HepG2 (cell line): ENCODE data around the gene ITGA7. TPM values are rescaled to one million over a fixed set of nuclear protein-coding genes. Genes with fewer than 3 reads are reported as not detected.

Source experiments
- ATAC-seq: fragments of 200-7000 bp; cut with Tn5 transposase; 3 replicates; pipeline ENCODE4 v1.9.1; 2020; ENCODE audit warnings: mild to moderate bottlenecking, moderate library complexity
- BruUV-seq: library from RNA; stranded (reverse); fragments of 400-500 nt; replicated peaks from 2 replicates; lab custom pipeline; 2021; lab: Mats Ljungman, UMichigan
- CTCF ChIA-PET: fragments of 300-600 bp; formaldehyde crosslinking; extraction: SDS; loops from one replicate; lab custom pipeline; 2021; ENCODE audit warnings: low total read pairs, inconsistent platforms, low intra/inter-chr PET ratio; lab: Yijun Ruan, JAX
- POLR2A ChIA-PET: fragments of 350-600 bp; sonication (Branson Sonifier 250); formaldehyde crosslinking; loops from one replicate; lab custom pipeline; 2020; ENCODE audit warnings: antibody characterized with exemption, inconsistent platforms; lab: Yijun Ruan, JAX
- DNase-seq: peaks from one replicate; pipeline ENCODE4 v3.0.0-alpha.2; 2015; ENCODE audit warnings: low spot score
- FAIRE-seq: peaks from 3 replicates; lab custom pipeline; 2011; peaks lifted over from hg19 to GRCh38; lab: Jason Lieb, UNC
- H2AFZ ChIP-seq: one replicate; pipeline ENCODE4 v1.6.1; 2011; ENCODE audit warnings: low read length, inconsistent platforms
- H3K27ac ChIP-seq: fragments of 300-600 bp; 3 replicates; pipeline ENCODE4 v1.8.0; 2011; ENCODE audit warnings: mixed run types, mild to moderate bottlenecking, mixed read lengths, low read length, inconsistent platforms; ENCODE audit not compliant: insufficient read depth; ENCODE audit errors: extremely low read length
- H3K27me3 ChIP-seq, 2 experiments: fragments of 200-600 bp in 1 of 2; 2 replicates in 1 of 2; 3 replicates in 1 of 2; pipeline versions ENCODE4 v1.6.0 to v1.8.0; 2011; ENCODE audit warnings: low read length in 2 of 2, mild to moderate bottlenecking in 2 of 2, moderate library complexity in 2 of 2, inconsistent platforms in 1 of 2; ENCODE audit not compliant: insufficient read depth in 2 of 2, control insufficient read depth in 1 of 2
- H3K36me3 ChIP-seq, 2 experiments: fragments of 200-600 bp in 1 of 2; replicated peaks in 1 of 2; 2 replicates in 1 of 2; 3 replicates in 1 of 2; pipeline versions ENCODE4 v1.5.1 to v1.8.0; 2011; ENCODE audit warnings: low read length in 2 of 2, inconsistent platforms in 1 of 2; ENCODE audit not compliant: insufficient read depth in 2 of 2, control insufficient read depth in 1 of 2
- H3K4me1 ChIP-seq: 2 replicates; pipeline ENCODE4 v1.5.1; 2012; ENCODE audit warnings: low read length, inconsistent platforms; ENCODE audit not compliant: insufficient read depth
- H3K4me2 ChIP-seq: 2 replicates; pipeline ENCODE4 v1.6.0; 2011; ENCODE audit warnings: low read depth, low read length, inconsistent platforms
- H3K4me3 ChIP-seq, 3 experiments: fragments of 200-600 bp in 1 of 3; sonication (generic), shearing (Covaris generic) in 1 of 3; replicated peaks in 1 of 3; 2 replicates each; pipeline ENCODE4 v1.5.1; 2011 to 2016; ENCODE audit warnings: low read length in 3 of 3, inconsistent platforms in 2 of 3, low read depth in 2 of 3, mild to moderate bottlenecking in 2 of 3, control low read depth in 1 of 3, mixed read lengths in 1 of 3; ENCODE audit not compliant: insufficient read depth in 1 of 3
- H3K79me2 ChIP-seq: one replicate; pipeline ENCODE4 v1.6.1; 2011; ENCODE audit warnings: low read length, inconsistent platforms; ENCODE audit not compliant: insufficient read depth
- H3K9ac ChIP-seq: 2 replicates; pipeline ENCODE4 v1.6.0; 2011; ENCODE audit warnings: mild to moderate bottlenecking, low read depth, low read length, inconsistent platforms; ENCODE audit not compliant: insufficient read depth
- H3K9me3 ChIP-seq: 2 replicates; pipeline ENCODE4 v1.5.1; 2012; ENCODE audit warnings: mild to moderate bottlenecking, low read length
- H4K20me1 ChIP-seq: 2 replicates; pipeline ENCODE4 v1.6.0; 2011; ENCODE audit warnings: inconsistent platforms, mild to moderate bottlenecking, low read length, moderate library complexity; ENCODE audit not compliant: insufficient read depth
- ATF7 ChIP-seq, 2 experiments: fragments of 450-650 bp in 1 of 2; sonication (generic) in 1 of 2; formaldehyde crosslinking in 1 of 2; IDR thresholded peaks; 2 replicates each; pipeline versions ENCODE4 v1.4.0 to v1.6.1; 2016 to 2020; ENCODE audit warnings: antibody characterized with exemption in 1 of 2, mild to moderate bottlenecking in 1 of 2, missing genetic modification reagents in 1 of 2
- CREB1 ChIP-seq, 2 experiments: fragments of 450-650 bp in 1 of 2; IDR thresholded peaks; 2 replicates each; pipeline ENCODE4 v1.6.1; 2016 to 2017; ENCODE audit warnings: control low read depth in 1 of 2, mild to moderate bottlenecking in 1 of 2, missing compliant biosample characterization in 1 of 2, missing genetic modification characterization in 1 of 2
- PHF5A ChIP-seq: IDR thresholded peaks from one replicate; pipeline ENCODE4 v1.6.1; 2018; ENCODE audit warnings: low read depth, missing genetic modification reagents; ENCODE audit not compliant: unreplicated experiment
- ZNF616 ChIP-seq: sonication (generic); formaldehyde crosslinking; IDR thresholded peaks from 2 replicates; pipeline ENCODE4 v1.5.0; 2020; ENCODE audit warnings: low read depth, mild to moderate bottlenecking, missing genetic modification reagents
- ZNF672 ChIP-seq: sonication (generic); formaldehyde crosslinking; IDR thresholded peaks from 2 replicates; pipeline ENCODE4 v1.8.1; 2022; ENCODE audit warnings: missing genetic modification reagents
- WGBS: methylation state at CpG from one replicate; pipeline ENCODE4 v1.1.6; 2017; ENCODE audit warnings: low lambda C conversion rate; 5-methylcytosine and 5-hydroxymethylcytosine counted together
- in situ Hi-C: cut with HindIII; loops from 2 replicates; pipeline ENCODE4 v1.10.0; 2017; ENCODE audit warnings: low pct_unique_long_range_greater_than_20kb; ENCODE audit not compliant: extremely low pct_ligation_motif_present
- intact Hi-C: fragments of 100-400 bp; cut with micrococcal nuclease; formaldehyde crosslinking; loops from one replicate; pipeline ENCODE4 v1.10.0; 2022; ENCODE audit not compliant: unreplicated experiment
- polyA plus RNA-seq, 8 experiments: library from polyadenylated mRNA; depleted of rRNA in 3 of 8; stranded (reverse) in 7 of 8; unstranded in 1 of 8; fragments of >200 nt; fragmentation: Illumina TruSeq in 4 of 8; extraction: Trizol in 4 of 8; gene quantifications; 2 replicates each; pipeline versions ENCODE4 v1.2.1 to v1.2.3, GENCODE V29; 2011 to 2016; ENCODE audit warnings: low read depth in 4 of 8, missing spikeins in 1 of 8, mixed read lengths in 1 of 8; ENCODE audit not compliant: insufficient read depth in 1 of 8
- total RNA-seq, 5 experiments: library from RNA; depleted of rRNA; stranded (reverse); fragments of >200 nt; fragmentation: Illumina TruSeq; extraction: Trizol; gene quantifications; 2 replicates each; pipeline ENCODE4 v1.2.3, GENCODE V29; 2016; ENCODE audit warnings: low read depth in 1 of 5
- TF ChIP-seq, protein P1 (sequence below): sonication (generic); formaldehyde crosslinking; IDR thresholded peaks from 2 replicates; pipeline ENCODE4 v1.4.0; 2020; ENCODE audit warnings: low read depth, mild to moderate bottlenecking, missing genetic modification reagents

ITGA7 gene
- total and polyA plus RNA-seq, 2 of the 13 experiments (the other 11 are each of a cell fraction or from before 2014, with no cell fraction given), result 0.65 to 0.75 TPM

- in situ Hi-C loops, result no loop called here
- peaks cover 6 to 47% of the 10 kb centered on the region in 2 experiments; a peak in 4 of 5 replicates for H3K27me3 ChIP-seq
- no peaks in the 10 kb centered on the region for H3K79me2 ChIP-seq
- TF ChIP-seq, protein P1, sequence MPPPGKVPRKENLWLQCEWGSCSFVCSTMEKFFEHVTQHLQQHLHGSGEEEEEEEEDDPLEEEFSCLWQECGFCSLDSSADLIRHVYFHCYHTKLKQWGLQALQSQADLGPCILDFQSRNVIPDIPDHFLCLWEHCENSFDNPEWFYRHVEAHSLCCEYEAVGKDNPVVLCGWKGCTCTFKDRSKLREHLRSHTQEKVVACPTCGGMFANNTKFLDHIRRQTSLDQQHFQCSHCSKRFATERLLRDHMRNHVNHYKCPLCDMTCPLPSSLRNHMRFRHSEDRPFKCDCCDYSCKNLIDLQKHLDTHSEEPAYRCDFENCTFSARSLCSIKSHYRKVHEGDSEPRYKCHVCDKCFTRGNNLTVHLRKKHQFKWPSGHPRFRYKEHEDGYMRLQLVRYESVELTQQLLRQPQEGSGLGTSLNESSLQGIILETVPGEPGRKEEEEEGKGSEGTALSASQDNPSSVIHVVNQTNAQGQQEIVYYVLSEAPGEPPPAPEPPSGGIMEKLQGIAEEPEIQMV, result no peak
- peak; percentile 86 for TF ChIP-seq CREB1 (IDR thresholded peaks at IDR 0.05)
- TF ChIP-seq CREB1 (CRISPR knock-in tag; IDR thresholded peaks at IDR 0.05), result no peak
- TF ChIP-seq ATF7 (IDR thresholded peaks at IDR 0.05), result peak; percentile 62
- TF ChIP-seq ATF7 (CRISPR knock-in tag; IDR thresholded peaks at IDR 0.05), result no peak
- TF ChIP-seq PHF5A (CRISPR knock-in tag), result no peak
- TF ChIP-seq ZNF616 (CRISPR knock-in tag), result no peak
- TF ChIP-seq ZNF672, result no peak
- no TSS peak for BruUV-seq
- no peaks in the 10 kb centered on the region for H3K9me3 ChIP-seq
- H3K27ac ChIP-seq, result no peak overlapping the region
- POLR2A ChIA-PET, result interaction anchor here (1.0 to 3.4 kb wide), 3 partner anchors 11 to 23 kb away, joined by 3 to 14 read pairs (median 4); partner anchors contain the start of gene BLOC1S1
- H3K4me3 ChIP-seq, result no peak overlapping the region
- no peak overlapping the region for H3K9ac ChIP-seq
- CTCF ChIA-PET, result no interaction called here
- 51% methylated on average over 6 of the region's 6 CpGs for WGBS
- no peak overlapping the region for H3K4me2 ChIP-seq
- no peaks in the 10 kb centered on the region for H3K36me3 ChIP-seq
- no peak for ATAC-seq
- no peak for FAIRE-seq
- H4K20me1 ChIP-seq, result no peaks in the 10 kb centered on the region
- H2AFZ ChIP-seq, result no peak overlapping the region
- no peak for DNase-seq
- peaks cover 87% of the 10 kb centered on the region for H3K4me1 ChIP-seq
- intact Hi-C loops, result no loop called here
These were observed 3.6 kb downstream of the ITGA7 start for GRCh38 chr12:55703901-55704761.
